GM21717 (cell line): ENCODE results near the gene DCBLD2.

Experiments used
- ATAC-seq: cut with Tn5 transposase; IDR thresholded peaks from one replicate; pipeline ENCODE4 v1.9.1; 2021; ENCODE audit warnings: mild to moderate bottlenecking, moderate library complexity; ENCODE audit not compliant: unreplicated experiment

DCBLD2 gene

DNA sequence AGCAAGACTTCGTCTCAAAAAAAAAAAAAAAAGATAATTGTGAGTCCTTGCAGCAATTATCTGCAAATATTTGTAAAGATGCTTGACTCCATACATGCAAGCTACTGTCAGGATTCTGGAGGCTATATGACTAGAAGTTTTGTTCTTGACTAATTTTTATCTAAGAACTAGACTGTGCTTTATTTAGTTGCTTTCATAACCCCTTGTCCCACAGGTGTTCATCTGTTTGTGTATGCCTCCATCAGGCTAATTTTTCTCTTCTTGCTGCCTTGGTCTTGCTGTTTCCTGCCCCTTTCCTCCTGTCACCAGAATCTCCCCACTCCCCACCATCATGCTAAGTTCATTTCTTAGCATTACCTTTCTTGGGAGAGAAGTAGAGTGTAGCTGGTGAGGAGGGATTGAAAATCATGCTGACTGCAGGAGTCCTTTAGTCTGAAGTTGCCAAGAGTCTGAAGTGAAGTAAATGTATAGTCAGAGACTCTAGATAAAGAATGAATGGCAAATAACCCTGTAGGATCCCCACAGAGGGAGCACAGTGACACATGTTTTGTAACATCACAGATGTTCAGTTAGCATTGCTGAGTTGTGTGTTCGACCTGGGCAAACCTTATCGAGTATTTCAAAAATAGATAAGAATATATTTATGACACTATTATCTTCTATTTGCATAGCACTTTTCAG is 125.9 kb downstream of the DCBLD2 start:
- ATAC-seq, result no peak

DNA sequence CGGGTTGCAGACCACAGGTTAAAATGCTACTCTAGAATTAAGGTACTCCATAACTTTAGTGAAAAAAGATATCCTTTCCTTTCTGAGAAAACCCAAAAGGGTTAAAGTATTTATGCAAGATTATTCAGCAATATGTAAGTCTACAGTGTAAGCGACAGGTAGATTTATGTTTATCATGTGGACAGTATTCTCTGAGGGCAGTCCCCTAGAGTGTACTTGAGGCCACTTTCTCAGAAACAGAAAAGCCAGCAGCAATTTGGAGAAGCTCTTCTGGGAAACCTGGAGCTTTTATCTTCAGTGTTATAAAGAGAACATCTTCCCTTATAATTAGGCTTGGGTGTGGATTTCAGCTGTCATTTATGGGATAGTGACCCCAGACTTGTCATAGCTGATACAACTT is 129.5 kb downstream of the DCBLD2 start:
- ATAC-seq, result no peak

- peak; percentile 81 for ATAC-seq
Observed at GRCh38 chr3:98770261-98771039, 131.0 kb downstream of the DCBLD2 start.

DNA sequence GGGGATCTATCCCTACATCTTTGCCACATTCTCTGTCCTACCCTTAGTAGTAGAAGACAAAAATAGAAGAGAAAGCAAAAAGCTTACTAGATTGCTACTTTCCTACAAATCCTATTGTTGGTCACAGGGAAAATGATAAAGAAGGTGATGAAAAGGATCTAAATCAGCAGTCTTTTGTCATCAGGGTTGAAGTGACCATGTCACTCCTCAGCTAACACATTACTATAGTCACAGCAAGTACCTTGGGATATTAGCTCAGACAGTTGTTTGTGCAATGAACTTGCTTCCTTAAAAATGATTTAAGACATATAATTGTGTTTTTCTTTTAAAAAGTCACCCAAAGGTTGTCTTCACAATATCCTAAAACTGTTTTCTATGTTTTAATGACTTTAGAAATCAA is 132.0 kb downstream of the DCBLD2 start:
- no peak for ATAC-seq

DNA sequence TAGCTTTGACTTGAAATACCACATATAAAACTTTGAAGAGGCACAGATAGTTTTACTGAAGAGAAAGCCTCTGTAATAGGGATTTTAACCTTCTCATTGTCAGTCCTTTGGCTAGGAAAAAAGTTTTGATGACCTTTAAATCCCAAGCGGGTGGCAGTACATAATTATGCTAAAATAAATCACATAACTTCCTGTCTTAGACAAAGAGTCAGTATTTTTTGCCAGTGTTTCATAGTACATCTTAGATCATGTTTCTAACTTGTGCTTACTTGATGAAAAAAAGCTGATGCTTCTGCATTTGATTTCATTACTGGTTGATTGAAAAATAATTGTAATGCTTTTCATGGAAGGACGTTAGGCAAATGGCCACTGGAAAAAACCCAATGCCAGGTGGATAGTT is 132.5 kb downstream of the DCBLD2 start:
- ATAC-seq, result no peak

DNA sequence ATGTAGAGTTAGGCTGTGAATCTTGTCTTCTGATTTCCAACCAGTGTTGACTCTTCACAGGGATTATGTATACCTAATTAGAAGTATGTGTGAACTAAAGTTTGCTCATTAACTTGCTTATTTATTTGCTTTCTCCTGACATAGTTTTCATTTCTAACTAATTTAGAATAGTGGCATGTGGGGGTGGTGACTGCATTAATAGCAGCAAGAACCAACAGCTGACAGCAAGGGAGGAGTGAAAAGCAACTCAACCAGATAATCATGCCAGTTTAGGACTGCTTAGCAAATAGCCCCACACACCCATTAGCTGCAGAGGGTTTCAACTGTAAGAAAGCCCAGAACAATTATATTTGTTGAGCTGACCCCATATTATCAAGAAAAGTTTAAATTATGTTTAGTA is 134.6 kb downstream of the DCBLD2 start:
- no peak for ATAC-seq

GRCh38 chr3:98765721-98766120 is 135.8 kb downstream of the DCBLD2 start:
- no peak for ATAC-seq

- no peak for ATAC-seq
Observed at GRCh38 chr3:98764472-98764884, 137.0 kb downstream of the DCBLD2 start.

DNA sequence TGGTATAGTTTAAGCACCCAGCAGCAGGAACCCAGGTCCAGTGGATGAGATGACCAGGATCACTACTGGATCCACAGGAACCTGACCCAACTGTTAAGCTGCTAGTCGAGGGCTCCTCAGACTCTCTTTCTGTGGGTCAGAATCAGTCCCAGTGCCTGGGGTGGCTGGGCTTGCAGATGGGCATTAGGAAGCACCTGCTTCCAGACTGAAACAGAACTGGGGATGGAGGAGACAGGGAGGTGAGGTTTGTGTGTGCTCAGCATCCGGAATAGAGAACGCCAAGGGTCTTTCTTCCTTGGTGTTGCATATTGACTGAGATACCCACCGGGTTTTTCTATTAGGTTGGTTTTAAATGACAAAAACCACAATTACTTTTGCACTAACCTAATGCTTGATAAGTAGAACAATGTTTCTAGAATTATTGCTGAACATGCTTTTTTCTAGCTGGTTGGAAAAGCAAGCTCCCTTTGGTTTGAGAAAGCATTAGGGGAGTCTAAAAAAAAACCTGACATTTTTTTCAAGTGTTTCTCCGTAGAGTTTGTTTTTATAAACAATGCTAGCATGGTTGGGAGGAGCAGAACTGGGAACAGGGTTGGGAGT is 137.6 kb downstream of the DCBLD2 start:
- ATAC-seq, result no peak

DNA sequence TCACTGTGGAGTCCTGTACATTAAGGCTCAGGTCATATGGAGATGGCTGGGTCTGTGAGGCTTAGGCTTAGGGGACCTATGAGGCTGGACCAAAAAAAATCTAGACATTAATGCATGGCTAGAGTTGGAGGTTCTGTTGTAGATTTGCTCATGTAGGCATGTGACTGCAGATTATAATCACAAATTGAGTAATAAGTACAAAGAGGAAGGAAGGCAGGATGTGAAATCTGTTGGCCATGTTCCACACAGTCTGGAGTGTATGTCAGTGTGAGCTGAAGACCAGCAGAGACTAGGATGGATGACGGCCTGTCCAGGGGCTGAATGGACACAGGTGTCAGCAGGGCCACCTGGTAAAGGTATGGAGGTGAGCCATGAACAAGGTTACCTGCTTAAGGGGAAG is 138.4 kb downstream of the DCBLD2 start, which contains the start of gene ST3GAL6:
TSS of gene ST3GAL6 (plus strand) at position 265 of the 400 bp plus-strand sequence. CDS start 5,101 bp downstream, outside the sequence.
- no peak for ATAC-seq

DNA sequence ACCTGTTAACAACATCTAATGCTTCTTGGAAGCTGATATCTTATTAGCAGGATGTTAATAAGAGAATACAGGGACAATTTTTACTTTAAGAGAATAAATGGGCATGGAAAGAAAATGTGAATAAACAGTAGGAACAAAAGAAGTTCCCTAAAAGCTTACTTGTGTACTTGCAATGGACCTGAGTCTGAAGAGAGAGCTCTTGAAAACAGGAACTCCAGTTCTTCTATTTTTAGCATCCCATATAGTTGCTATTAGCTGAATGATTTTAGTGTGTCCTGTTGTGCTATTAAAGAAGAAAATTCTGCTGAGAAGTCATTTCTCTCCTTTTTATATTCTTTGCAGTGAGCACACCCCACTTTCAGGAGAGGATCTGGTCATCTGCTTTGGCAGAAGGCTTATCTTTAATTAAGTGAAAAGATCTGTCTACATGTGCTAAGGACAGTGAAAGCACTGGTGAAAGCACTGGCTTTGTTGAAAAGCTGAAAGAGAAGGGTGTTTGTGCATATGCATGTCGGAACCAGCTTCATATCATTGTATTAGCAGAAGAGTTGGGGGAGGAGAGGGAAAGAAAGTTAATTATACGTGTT is 139.8 kb downstream of the DCBLD2 start:
- no peak for ATAC-seq

GRCh38 chr3:98759629-98760028 is 141.9 kb downstream of the DCBLD2 start:
- ATAC-seq, result no peak

DNA sequence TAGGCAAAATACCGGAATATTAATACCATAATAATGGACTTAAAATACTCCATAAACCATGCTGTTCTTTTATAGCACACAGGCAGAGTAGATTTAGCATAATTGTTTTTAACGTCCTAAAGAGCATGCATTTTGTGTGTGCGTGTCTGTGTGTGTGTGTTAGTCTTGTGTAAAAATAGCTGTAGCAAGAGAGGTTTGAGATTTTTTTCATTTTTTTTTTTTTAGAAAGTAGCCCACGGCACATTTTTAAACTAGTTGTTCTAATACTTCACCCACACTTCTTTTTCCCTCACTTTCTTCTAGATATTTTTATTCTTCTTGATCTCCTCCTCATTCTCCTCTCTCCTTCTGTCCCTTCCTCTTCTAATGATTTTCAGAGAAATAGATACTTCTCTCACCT is 145.9 kb downstream of the DCBLD2 start:
- ATAC-seq, result no peak

DNA sequence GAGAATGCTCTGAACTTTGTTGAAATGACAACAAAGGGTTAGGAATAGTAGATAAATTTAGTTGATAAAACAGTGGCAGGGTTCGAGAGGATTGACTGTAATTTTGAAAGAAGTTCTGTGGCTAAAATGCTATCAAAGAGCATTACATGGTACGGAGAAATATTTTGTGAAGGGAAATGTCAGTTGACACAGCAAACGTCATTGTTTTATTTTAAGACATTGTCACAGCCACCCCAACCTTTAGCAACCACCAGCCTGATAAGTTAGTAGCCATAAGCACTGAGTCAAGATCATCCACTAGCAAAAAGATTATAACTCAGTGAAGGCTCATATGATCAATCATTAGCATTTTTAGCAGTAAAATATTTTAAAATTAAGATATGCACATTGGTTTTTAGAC is 147.0 kb downstream of the DCBLD2 start:
- no peak for ATAC-seq

GRCh38 chr3:98750276-98750919 is 151.1 kb downstream of the DCBLD2 start:
- ATAC-seq, result no peak

DNA sequence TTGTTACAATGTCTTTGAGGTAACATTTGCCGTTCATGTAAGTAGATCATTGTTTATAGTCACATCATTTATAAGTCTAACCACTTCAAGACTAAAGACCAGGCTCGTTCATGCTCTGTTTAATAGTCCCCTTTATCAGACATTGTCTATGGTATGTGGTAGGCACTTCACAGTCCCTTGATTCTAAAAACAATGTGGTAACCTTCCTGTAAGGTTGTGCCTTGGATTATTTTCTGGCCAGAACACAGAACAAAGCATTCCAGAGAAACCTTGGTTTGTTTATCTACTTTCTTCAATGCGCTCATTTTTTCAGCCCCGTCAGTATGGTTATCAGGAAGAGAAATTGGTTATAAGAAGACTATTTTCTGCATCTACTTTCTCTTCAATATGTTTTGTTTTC is 154.6 kb downstream of the DCBLD2 start:
- ATAC-seq, result no peak

DNA sequence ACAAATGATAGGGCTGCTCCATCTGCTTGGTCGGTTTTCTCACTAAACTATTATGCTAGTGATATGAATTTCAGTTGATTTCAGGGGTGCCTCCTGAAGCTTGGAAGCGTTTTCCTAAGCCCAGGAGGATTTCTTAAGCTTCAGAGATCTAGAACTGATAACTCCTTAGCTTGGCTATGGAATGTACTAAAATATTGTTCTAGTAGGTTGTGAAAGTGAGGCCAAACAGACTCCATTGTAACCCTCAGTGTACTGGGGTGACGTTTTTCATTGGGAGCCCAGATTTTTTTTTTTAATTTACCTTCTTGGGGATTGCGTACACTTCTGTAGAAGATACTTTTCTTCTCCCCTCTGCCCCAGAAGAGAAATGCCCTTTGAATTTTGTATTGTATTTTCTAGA is 155.4 kb downstream of the DCBLD2 start:
- no peak for ATAC-seq
